GM13976 (cell line): ENCODE measurements around the gene MAEA.

Experiments
- DNase-seq: peaks from one replicate; pipeline ENCODE4 v3.0.0; 2012; ENCODE audit warnings: low spot score
- in situ Hi-C: fragments of 300-500 bp; cut with MboI; formaldehyde crosslinking; loops from one replicate; pipeline ENCODE4 v1.12.0; 2022; ENCODE audit warnings: low sequenced_read_pairs, mixed read lengths, inconsistent platforms; ENCODE audit not compliant: unreplicated experiment
- TF ChIP-seq, protein P1 (sequence below): IDR thresholded peaks from 2 replicates; pipeline ENCODE4 v1.5.1; 2012; ENCODE audit warnings: borderline replicate concordance, mild to moderate bottlenecking; ENCODE audit not compliant: insufficient read depth; ENCODE audit errors: extremely low read depth, missing control alignments, control extremely low read depth

MAEA gene

GRCh38 chr4:1307951-1308735 lies 18.5 kb downstream of the MAEA start:
- in situ Hi-C loops: no loop called here
- TF ChIP-seq, protein P1, sequence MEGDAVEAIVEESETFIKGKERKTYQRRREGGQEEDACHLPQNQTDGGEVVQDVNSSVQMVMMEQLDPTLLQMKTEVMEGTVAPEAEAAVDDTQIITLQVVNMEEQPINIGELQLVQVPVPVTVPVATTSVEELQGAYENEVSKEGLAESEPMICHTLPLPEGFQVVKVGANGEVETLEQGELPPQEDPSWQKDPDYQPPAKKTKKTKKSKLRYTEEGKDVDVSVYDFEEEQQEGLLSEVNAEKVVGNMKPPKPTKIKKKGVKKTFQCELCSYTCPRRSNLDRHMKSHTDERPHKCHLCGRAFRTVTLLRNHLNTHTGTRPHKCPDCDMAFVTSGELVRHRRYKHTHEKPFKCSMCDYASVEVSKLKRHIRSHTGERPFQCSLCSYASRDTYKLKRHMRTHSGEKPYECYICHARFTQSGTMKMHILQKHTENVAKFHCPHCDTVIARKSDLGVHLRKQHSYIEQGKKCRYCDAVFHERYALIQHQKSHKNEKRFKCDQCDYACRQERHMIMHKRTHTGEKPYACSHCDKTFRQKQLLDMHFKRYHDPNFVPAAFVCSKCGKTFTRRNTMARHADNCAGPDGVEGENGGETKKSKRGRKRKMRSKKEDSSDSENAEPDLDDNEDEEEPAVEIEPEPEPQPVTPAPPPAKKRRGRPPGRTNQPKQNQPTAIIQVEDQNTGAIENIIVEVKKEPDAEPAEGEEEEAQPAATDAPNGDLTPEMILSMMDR: no peak
- DNase-seq: no peak

- TF ChIP-seq, protein P1: no peak
- in situ Hi-C loops: no loop called here
- peak; percentile 95 for DNase-seq
Observed at GRCh38 chr4:1309261-1310010, 19.7 kb downstream of the MAEA start.

- DNase-seq: no peak
- TF ChIP-seq, protein P1: no peak
- in situ Hi-C loops: no loop called here
Observed at GRCh38 chr4:1310031-1310795, 20.5 kb downstream of the MAEA start.

- in situ Hi-C loops: no loop called here
- no peak for DNase-seq
- TF ChIP-seq, protein P1: no peak
Observed at GRCh38 chr4:1310796-1311631, 21.3 kb downstream of the MAEA start.

DNA sequence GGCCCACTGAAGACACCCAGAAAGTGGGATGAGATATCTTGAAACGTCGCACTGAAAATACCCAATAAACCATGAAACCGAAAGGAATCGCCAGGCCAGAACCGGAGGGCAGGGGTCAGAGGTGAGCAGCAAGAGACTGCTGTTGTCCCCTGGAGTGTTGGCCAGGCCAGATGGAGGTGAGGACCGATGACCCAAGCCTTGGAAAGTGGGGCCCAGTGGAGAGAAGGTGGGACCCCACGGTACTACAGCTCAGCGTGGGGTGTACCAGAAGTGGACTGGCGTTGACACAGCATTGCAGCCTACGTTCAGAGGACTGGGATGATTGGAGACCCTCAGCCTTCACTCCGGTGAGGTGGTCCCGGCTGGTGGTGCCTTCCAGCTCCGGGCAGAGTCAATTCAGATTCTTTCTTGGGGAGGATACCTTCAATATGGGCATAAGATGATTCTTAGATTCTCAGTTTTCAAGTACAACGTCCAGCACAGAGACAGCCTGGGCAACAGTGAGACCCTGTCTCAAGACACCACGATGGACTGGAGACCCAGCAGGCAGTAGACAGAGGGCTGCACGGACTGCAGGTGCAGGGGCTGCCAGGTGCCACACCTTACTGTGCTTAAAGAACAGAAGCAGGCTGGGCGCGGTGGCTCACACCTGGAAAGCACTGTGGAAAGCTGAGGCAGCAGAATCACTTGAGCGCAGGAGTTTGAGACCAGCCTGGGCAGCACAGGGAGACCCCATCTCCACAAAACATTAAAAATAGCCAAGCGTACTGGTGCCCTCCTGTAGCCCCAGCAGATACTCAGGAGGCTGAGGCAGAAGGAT lies 23.3 kb downstream of the MAEA start:
- in situ Hi-C loops: no loop called here
- TF ChIP-seq, protein P1: no peak
- DNase-seq: no peak

DNA sequence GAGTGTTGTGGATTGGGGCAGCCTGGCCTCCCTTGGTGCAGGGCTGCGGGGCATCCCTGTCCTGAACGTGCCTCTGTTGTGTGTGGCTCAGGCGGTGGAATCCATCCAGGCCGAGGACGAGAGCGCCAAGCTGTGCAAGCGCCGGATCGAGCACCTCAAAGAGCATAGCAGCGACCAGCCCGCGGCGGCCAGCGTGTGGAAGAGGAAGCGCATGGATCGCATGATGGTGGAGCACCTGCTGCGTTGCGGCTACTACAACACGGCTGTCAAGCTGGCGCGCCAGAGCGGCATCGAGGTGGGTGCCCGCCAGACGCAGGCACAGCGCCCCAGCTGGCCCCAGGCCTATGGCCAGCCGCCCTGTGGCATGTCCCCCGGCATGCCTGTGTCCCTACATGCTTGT lies 25.6 kb downstream of the MAEA start:
- in situ Hi-C loops: no loop called here
- TF ChIP-seq, protein P1: no peak
- DNase-seq: no peak
